DOHH2 (cell line): ENCODE results near the gene SCUBE1.

Experiments
- EZH2phosphoT487 ChIP-seq: fragments of 200-600 bp; sonication (generic); IDR thresholded peaks from 2 replicates; pipeline ENCODE4 v1.6.1; 2017; ENCODE audit warnings: borderline replicate concordance, mild to moderate bottlenecking, antibody characterized with exemption, low read length, moderate library complexity, mixed read lengths
- TF ChIP-seq, protein P1 (sequence below): fragments of 200-600 bp; sonication (generic); IDR thresholded peaks from one replicate; pipeline ENCODE4 v1.5.1; 2014; ENCODE audit warnings: antibody characterized with exemption, mild to moderate bottlenecking, low read depth, low read length; ENCODE audit not compliant: poor library complexity, severe bottlenecking

GRCh38 chr22:43314611-43315010 is 28.6 kb downstream of the SCUBE1 start:
- TF ChIP-seq, protein P1, sequence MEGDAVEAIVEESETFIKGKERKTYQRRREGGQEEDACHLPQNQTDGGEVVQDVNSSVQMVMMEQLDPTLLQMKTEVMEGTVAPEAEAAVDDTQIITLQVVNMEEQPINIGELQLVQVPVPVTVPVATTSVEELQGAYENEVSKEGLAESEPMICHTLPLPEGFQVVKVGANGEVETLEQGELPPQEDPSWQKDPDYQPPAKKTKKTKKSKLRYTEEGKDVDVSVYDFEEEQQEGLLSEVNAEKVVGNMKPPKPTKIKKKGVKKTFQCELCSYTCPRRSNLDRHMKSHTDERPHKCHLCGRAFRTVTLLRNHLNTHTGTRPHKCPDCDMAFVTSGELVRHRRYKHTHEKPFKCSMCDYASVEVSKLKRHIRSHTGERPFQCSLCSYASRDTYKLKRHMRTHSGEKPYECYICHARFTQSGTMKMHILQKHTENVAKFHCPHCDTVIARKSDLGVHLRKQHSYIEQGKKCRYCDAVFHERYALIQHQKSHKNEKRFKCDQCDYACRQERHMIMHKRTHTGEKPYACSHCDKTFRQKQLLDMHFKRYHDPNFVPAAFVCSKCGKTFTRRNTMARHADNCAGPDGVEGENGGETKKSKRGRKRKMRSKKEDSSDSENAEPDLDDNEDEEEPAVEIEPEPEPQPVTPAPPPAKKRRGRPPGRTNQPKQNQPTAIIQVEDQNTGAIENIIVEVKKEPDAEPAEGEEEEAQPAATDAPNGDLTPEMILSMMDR = no peak
- TF ChIP-seq EZH2phosphoT487 = no peak
